Uterus (tissue), 2 donors: ENCODE data around the gene CELF4.

Experiments
- CTCF ChIP-seq, 4 experiments: fragments of 200-600 bp in 2 of 4; fragments of 450-650 bp in 2 of 4; sonication (generic) in 2 of 4; IDR thresholded peaks; one replicate each; pipeline ENCODE4 v1.5.1; 2016 to 2019; ENCODE audit warnings: antibody characterized with exemption in 4 of 4, mild to moderate bottlenecking in 2 of 4, moderate library complexity in 1 of 4
- POLR2A ChIP-seq, 2 donors: fragments of 450-650 bp; IDR thresholded peaks; one replicate each; pipeline ENCODE4 v1.6.1; 2016; ENCODE audit warnings: antibody characterized with exemption in 2 of 2, mild to moderate bottlenecking in 1 of 2, moderate library complexity in 1 of 2

GRCh38 chr18:37297106-37297505 lies 268.5 kb downstream of the CELF4 start:
- TF ChIP-seq POLR2A (IDR thresholded peaks at IDR 0.05) (no peak), CTCF (IDR thresholded peaks at IDR 0.05) (no peak)
